H9 (cell line): ENCODE results near the gene NYAP1. TPM values are rescaled to one million over a fixed set of nuclear protein-coding genes. Genes with fewer than 3 reads are reported as not detected.

Experiments
- DNase-seq: peaks from one replicate; pipeline ENCODE4 v3.0.0-alpha.2; 2017
- H2AFZ ChIP-seq: one replicate; pipeline ENCODE4 v1.6.1; 2013; ENCODE audit warnings: mild to moderate bottlenecking, low read length, control low read depth, moderate library complexity
- H2AK5ac ChIP-seq: 2 replicates; pipeline ENCODE4 v1.6.1; 2013; ENCODE audit warnings: low read length, control low read depth, mixed read lengths; ENCODE audit not compliant: insufficient read length
- H2BK120ac ChIP-seq: one replicate; pipeline ENCODE4 v1.6.1; 2013; ENCODE audit warnings: low read depth, mild to moderate bottlenecking, low read length, control low read depth, inconsistent platforms; ENCODE audit not compliant: poor library complexity, severe bottlenecking
- H2BK12ac ChIP-seq: 2 replicates; pipeline ENCODE4 v1.6.1; 2013; ENCODE audit warnings: low read length, control low read depth, mixed read lengths, low read depth; ENCODE audit not compliant: insufficient read length
- H2BK15ac ChIP-seq: 2 replicates; pipeline ENCODE4 v1.6.1; 2013; ENCODE audit warnings: low read depth, low read length, control low read depth
- H2BK20ac ChIP-seq: one replicate; pipeline ENCODE4 v1.6.1; 2013; ENCODE audit warnings: low read depth, mild to moderate bottlenecking, low read length, control low read depth, inconsistent platforms; ENCODE audit not compliant: poor library complexity, severe bottlenecking
- H2BK5ac ChIP-seq: 2 replicates; pipeline ENCODE4 v1.6.1; 2013; ENCODE audit warnings: low read length, control low read depth, mixed read lengths; ENCODE audit not compliant: insufficient read length
- H3K14ac ChIP-seq: 2 replicates; pipeline ENCODE4 v1.6.1; 2013; ENCODE audit warnings: low read length, control low read depth; ENCODE audit not compliant: insufficient read depth
- H3K18ac ChIP-seq: 2 replicates; pipeline ENCODE4 v1.6.1; 2013; ENCODE audit warnings: low read depth, mild to moderate bottlenecking, mixed read lengths, low read length, control low read depth; ENCODE audit not compliant: insufficient read length
- H3K23ac ChIP-seq: 2 replicates; pipeline ENCODE4 v1.6.1; 2013; ENCODE audit warnings: low read length, control low read depth, mixed read lengths, low read depth; ENCODE audit not compliant: insufficient read length
- H3K23me2 ChIP-seq: 2 replicates; pipeline ENCODE4 v1.6.1; 2013; ENCODE audit warnings: low read depth, mild to moderate bottlenecking, mixed read lengths, low read length, control low read depth; ENCODE audit not compliant: insufficient read length, poor library complexity, severe bottlenecking
- H3K27ac ChIP-seq: 2 replicates; pipeline ENCODE4 v1.5.1; 2013; ENCODE audit warnings: low read length, control low read depth, mixed read lengths, low read depth; ENCODE audit not compliant: insufficient read length
- H3K27me3 ChIP-seq: 2 replicates; pipeline ENCODE4 v1.6.1; 2013; ENCODE audit warnings: low read length, control low read depth, inconsistent platforms; ENCODE audit not compliant: insufficient read depth
- H3K4ac ChIP-seq: 2 replicates; pipeline ENCODE4 v1.6.1; 2013; ENCODE audit warnings: low read depth, mild to moderate bottlenecking, control low read depth, inconsistent platforms, low read length, moderate library complexity
- H3K4me1 ChIP-seq: 2 replicates; pipeline ENCODE4 v1.6.1; 2013; ENCODE audit warnings: low read length, control low read depth, inconsistent platforms; ENCODE audit not compliant: insufficient read depth
- H3K4me2 ChIP-seq: 2 replicates; pipeline ENCODE4 v1.6.1; 2013; ENCODE audit warnings: low read length, control low read depth, mixed read lengths; ENCODE audit not compliant: insufficient read length, insufficient read depth
- H3K56ac ChIP-seq: 2 replicates; pipeline ENCODE4 v1.6.1; 2013; ENCODE audit warnings: low read depth, mild to moderate bottlenecking, mixed read lengths, low read length, control low read depth; ENCODE audit not compliant: insufficient read length
- H3K79me1 ChIP-seq: 2 replicates; pipeline ENCODE4 v1.6.1; 2013; ENCODE audit warnings: low read depth, mild to moderate bottlenecking, moderate library complexity, low read length, control low read depth, inconsistent platforms; ENCODE audit not compliant: insufficient read depth, poor library complexity, severe bottlenecking
- H3K79me2 ChIP-seq: 2 replicates; pipeline ENCODE4 v1.6.1; 2013; ENCODE audit warnings: low read length, control low read depth, inconsistent platforms; ENCODE audit not compliant: insufficient read depth
- H3K9ac ChIP-seq: 2 replicates; pipeline ENCODE4 v1.6.1; 2013; ENCODE audit warnings: low read length, control low read depth, mixed read lengths; ENCODE audit not compliant: insufficient read length; ENCODE audit errors: extremely low read depth
- H3K9me3 ChIP-seq: one replicate; pipeline ENCODE4 v1.6.1; 2013; ENCODE audit warnings: low read depth, low read length, inconsistent platforms; ENCODE audit not compliant: control insufficient read depth
- H3T11ph ChIP-seq: one replicate; pipeline ENCODE4 v1.6.1; 2013; ENCODE audit warnings: mild to moderate bottlenecking, low read length, control low read depth, inconsistent platforms
- H4K20me1 ChIP-seq: one replicate; pipeline ENCODE4 v1.6.1; 2013; ENCODE audit not compliant: control insufficient read depth, insufficient read length, insufficient read depth
- H4K5ac ChIP-seq: 2 replicates; pipeline ENCODE4 v1.6.1; 2013; ENCODE audit warnings: low read depth, mild to moderate bottlenecking, mixed read lengths, low read length, control low read depth; ENCODE audit not compliant: insufficient read length
- H4K8ac ChIP-seq: replicated peaks from 2 replicates; pipeline ENCODE4 v1.6.1; 2013; ENCODE audit warnings: low read length, control low read depth, mixed read lengths, low read depth; ENCODE audit not compliant: insufficient read length
- H4K91ac ChIP-seq: 2 replicates; pipeline ENCODE4 v1.6.1; 2013; ENCODE audit warnings: low read depth, mild to moderate bottlenecking, moderate library complexity, mixed read lengths, low read length, control low read depth; ENCODE audit not compliant: insufficient read length
- H3K27ac Mint-ChIP-seq, 3 experiments: 2 replicates in 2 of 3; 3 replicates in 1 of 3; pipeline ENCODE4 v1.8.0; 2020 to 2021; ENCODE audit warnings: mixed read lengths in 3 of 3, mild to moderate bottlenecking in 1 of 3, moderate library complexity in 1 of 3
- H3K27me3 Mint-ChIP-seq: 2 replicates; pipeline ENCODE4 v1.8.0; 2021; ENCODE audit warnings: low read depth, mild to moderate bottlenecking, moderate library complexity, mixed read lengths
- H3K36me3 Mint-ChIP-seq, 3 experiments: 2 replicates in 2 of 3; 3 replicates in 1 of 3; pipeline ENCODE4 v1.8.0; 2020 to 2021; ENCODE audit warnings: low read depth in 3 of 3, mixed read lengths in 3 of 3; ENCODE audit not compliant: insufficient read depth in 1 of 3
- H3K4me1 Mint-ChIP-seq, 2 experiments: 2 replicates each; pipeline ENCODE4 v1.8.0; 2020; ENCODE audit warnings: mixed read lengths in 2 of 2
- H3K4me3 Mint-ChIP-seq, 2 experiments: 2 replicates in 1 of 2; 3 replicates in 1 of 2; pipeline ENCODE4 v1.8.0; 2020 to 2021; ENCODE audit warnings: mild to moderate bottlenecking in 2 of 2, mixed read lengths in 2 of 2, moderate library complexity in 1 of 2
- H3K9me3 Mint-ChIP-seq, 2 experiments: 2 replicates in 1 of 2; 3 replicates in 1 of 2; pipeline ENCODE4 v1.8.0; 2020; ENCODE audit warnings: mild to moderate bottlenecking in 2 of 2, mixed read lengths in 2 of 2, moderate library complexity in 1 of 2
- CTCF ChIP-seq: fragments of 200-600 bp; sonication (generic); conservative IDR thresholded peaks from 3 replicates; pipeline ENCODE4 v1.8.0; 2021; ENCODE audit warnings: antibody characterized with exemption, mild to moderate bottlenecking
- WGBS: extraction: QIAGEN DNeasy Blood & Tissue Kit; methylation state at CpG from one replicate; pipeline ENCODE4 v1.1.7; 2013; ENCODE audit warnings: missing lambda C conversion rate, low lambda C conversion rate, mixed read lengths; ENCODE audit not compliant: insufficient read length; ENCODE audit errors: extremely low coverage; 5-methylcytosine and 5-hydroxymethylcytosine counted together
- total RNA-seq: library from RNA; stranded (reverse); gene quantifications from 2 replicates; pipeline ENCODE4 v1.2.1, GENCODE V29; 2021

NYAP1 gene
- total RNA-seq, 1 experiment from 2014 or later, result 3.2 TPM

GRCh38 chr7:100481466-100481865 lies 2.3 kb upstream of the NYAP1 start:
- Histone ChIP-seq H3K79me1 (no peaks in the 10 kb centered on the region), H2BK15ac (no peak overlapping the region), H2BK12ac (no peak overlapping the region), H2BK5ac (no peak overlapping the region), H4K91ac (no peak overlapping the region), H3K23me2 (peaks cover 13% of the 10 kb centered on the region), H4K20me1 (no peaks in the 10 kb centered on the region), H3K27ac (no peak overlapping the region), H3K4me1 (no peaks in the 10 kb centered on the region; the same call in 1 of the 2 replicates), H2BK120ac (no peak overlapping the region), H3K23ac (no peak overlapping the region), H3K14ac (no peak overlapping the region), H3K9ac (no peak overlapping the region), H3K18ac (no peak overlapping the region), H4K5ac (no peak overlapping the region), H3K4ac (no peak overlapping the region), H3K27me3 (no peaks in the 10 kb centered on the region), H4K8ac (no peak overlapping the region), H3K9me3 (no peaks in the 10 kb centered on the region), H2AFZ (no peak overlapping the region), H2AK5ac (no peak overlapping the region), H3K4me2 (no peak overlapping the region), H3K79me2 (no peaks in the 10 kb centered on the region), H3K56ac (no peak overlapping the region), H2BK20ac (no peak overlapping the region), H3T11ph (no peak overlapping the region)
- Mint-ChIP-seq H3K36me3 (no peaks in the 10 kb centered on the region), H3K4me3 (peak overlapping the region in 1 of 2 experiments; percentile 22; a peak in 1 of 5 replicates), H3K27ac (peak overlapping the region in 1 of 3 experiments; percentile 26; a peak in 1 of 7 replicates), H3K27me3 (no peaks in the 10 kb centered on the region), H3K9me3 (peaks cover 0 to 2% of the 10 kb centered on the region in 2 experiments; a peak in 2 of 5 replicates), H3K4me1 (peaks cover 25 to 42% of the 10 kb centered on the region in 2 experiments)
- no peak for TF ChIP-seq CTCF
- DNase-seq, result no peak
- no CpG with 5 or more reads among the region's 1 CpG for WGBS
